ENCODE measurements around the gene PRR5. TPM values are rescaled to one million over a fixed set of nuclear protein-coding genes. Genes with fewer than 3 reads are reported as not detected.

The PRR5 gene
- total RNA-seq, 3 donors from 2014 or later: 23.7 to 39.5 (median 29.5) TPM

DNA sequence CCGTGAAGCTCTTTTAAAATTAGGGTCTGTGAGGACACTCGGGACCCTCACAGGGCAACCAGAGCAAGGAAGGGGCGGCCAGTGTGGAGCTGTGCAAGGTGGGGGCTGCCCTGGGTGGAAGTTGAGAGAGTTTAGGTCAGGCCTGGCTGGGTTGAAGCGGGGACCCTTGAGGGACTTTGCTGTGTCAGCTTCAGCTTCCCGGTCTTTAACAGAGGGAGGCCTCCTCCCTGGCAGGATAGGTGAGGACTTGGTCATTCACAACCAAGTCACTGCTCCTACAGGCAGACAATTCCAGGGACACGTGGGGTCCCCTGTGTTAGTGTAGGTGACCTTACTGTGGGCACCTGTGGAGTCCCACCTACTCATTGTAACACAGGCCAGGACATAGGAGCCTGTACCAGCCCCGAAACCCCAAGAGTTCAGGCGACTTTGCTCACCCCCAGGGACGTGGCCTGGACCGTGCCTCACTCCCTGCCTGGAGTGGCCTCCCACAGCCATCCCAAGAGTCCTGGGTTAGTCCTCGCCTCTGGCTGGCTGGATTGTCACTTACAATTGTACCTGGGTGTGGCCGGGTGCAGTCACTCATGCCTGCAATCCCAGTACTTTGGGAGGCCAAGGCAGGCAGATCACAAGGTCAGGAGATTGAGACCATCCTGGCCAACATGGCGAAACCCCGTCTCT is 31.6 kb downstream of the PRR5 start:
- Histone ChIP-seq H3K27ac (no peak overlapping the region), H3K9me3 (no peaks in the 10 kb centered on the region), H3K4me1 (peaks cover 14 to 15% of the 10 kb centered on the region in 2 donors), H3K36me3 (no peaks in the 10 kb centered on the region), H3K4me3 (no peak overlapping the region), H3K27me3 (no peaks in the 10 kb centered on the region)
- intact Hi-C loops (cut with DNase I; ENCODE audit: low total_unique reads): no loop called here
- no peak for TF ChIP-seq POLR2AphosphoS5 (IDR thresholded peaks at IDR 0.05)
- no peak for TF ChIP-seq POLR2A (IDR thresholded peaks at IDR 0.05)
- TF ChIP-seq, protein P1, sequence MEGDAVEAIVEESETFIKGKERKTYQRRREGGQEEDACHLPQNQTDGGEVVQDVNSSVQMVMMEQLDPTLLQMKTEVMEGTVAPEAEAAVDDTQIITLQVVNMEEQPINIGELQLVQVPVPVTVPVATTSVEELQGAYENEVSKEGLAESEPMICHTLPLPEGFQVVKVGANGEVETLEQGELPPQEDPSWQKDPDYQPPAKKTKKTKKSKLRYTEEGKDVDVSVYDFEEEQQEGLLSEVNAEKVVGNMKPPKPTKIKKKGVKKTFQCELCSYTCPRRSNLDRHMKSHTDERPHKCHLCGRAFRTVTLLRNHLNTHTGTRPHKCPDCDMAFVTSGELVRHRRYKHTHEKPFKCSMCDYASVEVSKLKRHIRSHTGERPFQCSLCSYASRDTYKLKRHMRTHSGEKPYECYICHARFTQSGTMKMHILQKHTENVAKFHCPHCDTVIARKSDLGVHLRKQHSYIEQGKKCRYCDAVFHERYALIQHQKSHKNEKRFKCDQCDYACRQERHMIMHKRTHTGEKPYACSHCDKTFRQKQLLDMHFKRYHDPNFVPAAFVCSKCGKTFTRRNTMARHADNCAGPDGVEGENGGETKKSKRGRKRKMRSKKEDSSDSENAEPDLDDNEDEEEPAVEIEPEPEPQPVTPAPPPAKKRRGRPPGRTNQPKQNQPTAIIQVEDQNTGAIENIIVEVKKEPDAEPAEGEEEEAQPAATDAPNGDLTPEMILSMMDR (IDR thresholded peaks at IDR 0.05): no peak
- no peak for DNase-seq (ENCODE audit: low spot score in 2 of 2)

DNA sequence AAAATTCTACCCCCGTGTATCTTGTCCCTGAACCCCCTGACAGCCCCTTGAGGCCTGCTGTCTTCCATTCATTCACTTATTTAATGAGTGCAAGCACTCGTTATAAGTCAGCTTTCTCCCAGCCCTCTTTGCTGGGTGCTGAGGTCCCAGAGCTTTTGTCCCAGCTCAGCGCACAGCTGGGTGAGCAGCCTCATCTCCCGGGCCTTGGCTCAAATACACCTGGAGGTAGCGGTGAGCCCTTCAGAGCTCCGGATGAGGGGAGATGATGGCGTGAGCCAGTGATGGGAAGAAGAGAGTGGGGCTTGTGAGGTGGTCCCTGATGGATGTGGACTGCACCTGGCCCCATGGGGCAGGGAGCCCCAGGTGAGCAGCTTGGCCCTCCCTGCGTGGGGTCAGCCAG is 32.3 kb downstream of the PRR5 start:
- TF ChIP-seq, protein P1 (IDR thresholded peaks at IDR 0.05): no peak
- TF ChIP-seq POLR2A (IDR thresholded peaks at IDR 0.05) (no peak), POLR2AphosphoS5 (IDR thresholded peaks at IDR 0.05) (no peak)
- DNase-seq (ENCODE audit: low spot score in 2 of 2): no peak
- intact Hi-C loops (cut with DNase I; ENCODE audit: low total_unique reads): no loop called here
- H3K4me1 ChIP-seq: peaks cover 8 to 10% of the 10 kb centered on the region in 2 donors
- no peak overlapping the region for H3K4me3 ChIP-seq
- no peaks in the 10 kb centered on the region for H3K27me3 ChIP-seq
- no peaks in the 10 kb centered on the region for H3K9me3 ChIP-seq
- no peaks in the 10 kb centered on the region for H3K36me3 ChIP-seq
- no peak overlapping the region for H3K27ac ChIP-seq

DNA sequence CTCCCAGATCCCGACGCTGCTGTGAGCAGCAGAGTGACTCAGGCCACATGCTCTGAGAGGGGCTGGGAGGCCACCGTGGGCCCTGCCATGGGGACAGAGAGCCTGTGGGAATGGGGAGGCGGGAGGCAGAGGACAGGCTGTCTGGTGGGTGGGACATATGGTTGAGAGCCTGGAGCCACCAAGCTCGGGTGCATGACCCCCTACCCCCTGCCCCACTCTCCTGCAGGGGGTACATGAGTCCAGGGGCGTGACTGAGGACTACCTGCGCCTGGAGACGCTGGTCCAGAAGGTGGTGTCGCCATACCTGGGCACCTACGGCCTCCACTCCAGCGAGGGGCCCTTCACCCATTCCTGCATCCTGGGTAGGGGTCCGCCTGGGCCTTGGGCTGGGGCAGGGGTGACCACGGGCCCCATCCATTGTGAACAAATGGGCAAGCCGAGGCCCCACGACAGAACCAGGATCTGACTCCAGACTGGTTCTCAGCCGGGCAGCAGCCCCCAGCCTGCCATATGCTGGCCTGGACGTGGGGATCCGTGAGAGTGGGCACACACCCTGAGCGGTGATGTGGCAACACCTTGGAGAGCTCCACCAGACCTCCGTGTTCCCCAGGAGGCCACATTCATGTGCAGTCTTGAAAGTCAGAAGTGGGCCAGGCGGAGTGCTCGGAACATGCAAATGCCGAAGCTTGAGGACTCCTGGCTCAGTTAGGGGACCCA is 33.0 kb downstream of the PRR5 start:
- intact Hi-C loops (cut with DNase I; ENCODE audit: low total_unique reads): loop anchor here (5.0 kb wide), 1 partner anchor 38 kb away; no protein-coding TSS in a partner anchor
- Histone ChIP-seq H3K9me3 (no peaks in the 10 kb centered on the region), H3K4me3 (no peak overlapping the region), H3K27me3 (no peaks in the 10 kb centered on the region), H3K4me1 (peaks cover 3 to 5% of the 10 kb centered on the region in 2 donors), H3K36me3 (no peaks in the 10 kb centered on the region), H3K27ac (no peak overlapping the region)
- TF ChIP-seq POLR2A (IDR thresholded peaks at IDR 0.05) (no peak), POLR2AphosphoS5 (IDR thresholded peaks at IDR 0.05) (no peak)
- TF ChIP-seq, protein P1 (IDR thresholded peaks at IDR 0.05): no peak
- no peak for DNase-seq (ENCODE audit: low spot score in 2 of 2)

DNA sequence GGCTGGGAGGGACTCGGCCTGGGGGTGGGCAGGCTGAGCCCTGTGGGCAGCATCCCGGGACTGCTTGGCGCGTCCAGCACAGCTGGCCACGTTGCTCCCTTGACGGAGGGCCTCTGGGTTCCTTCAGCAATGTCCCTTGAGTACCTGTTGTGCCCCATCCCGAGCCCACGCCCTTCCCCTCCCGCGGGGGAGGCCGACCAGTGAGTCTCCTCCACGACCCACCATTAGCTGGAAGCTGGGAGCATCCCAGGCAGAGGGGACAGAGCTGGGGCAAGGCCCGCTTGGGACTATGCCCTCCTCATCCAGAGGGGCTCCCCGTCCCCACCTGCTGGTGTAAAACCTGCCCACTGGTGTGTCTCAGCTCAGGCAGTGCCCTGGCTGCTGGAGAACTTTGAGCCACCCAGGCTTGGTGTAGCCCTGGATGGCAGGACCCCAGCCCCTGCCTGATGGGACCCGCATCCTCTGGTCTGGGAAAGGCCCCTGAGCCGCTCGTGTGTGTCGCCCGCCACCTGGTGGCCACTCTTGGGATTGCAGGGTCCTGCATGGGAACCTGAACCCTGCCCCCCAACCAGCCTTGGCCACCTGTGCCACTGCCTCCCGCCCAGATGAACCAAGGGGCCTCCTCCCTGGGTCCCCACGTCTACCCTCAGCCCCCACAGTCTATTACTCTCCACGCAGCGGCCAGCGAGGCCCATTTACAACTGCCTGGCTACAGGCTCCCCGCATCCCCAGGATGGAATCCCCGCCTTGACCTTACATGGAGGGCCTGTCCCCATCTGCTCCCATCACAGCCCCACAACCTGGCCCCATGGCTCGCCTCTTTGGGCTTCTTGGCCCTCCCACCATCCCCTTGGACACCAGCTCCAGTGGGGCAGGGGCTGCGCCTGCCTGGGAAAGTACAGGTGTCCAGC is 33.8 kb downstream of the PRR5 start:
- Histone ChIP-seq H3K9me3 (no peaks in the 10 kb centered on the region), H3K27ac (no peak overlapping the region), H3K4me3 (no peak overlapping the region), H3K27me3 (no peaks in the 10 kb centered on the region), H3K36me3 (no peaks in the 10 kb centered on the region), H3K4me1 (peaks cover 0 to 3% of the 10 kb centered on the region in 2 donors)
- TF ChIP-seq POLR2AphosphoS5 (IDR thresholded peaks at IDR 0.05) (peak in 1 of 3 donors; percentile 25), POLR2A (IDR thresholded peaks at IDR 0.05) (no peak)
- TF ChIP-seq, protein P1 (IDR thresholded peaks at IDR 0.05): peak; percentile 94 to 99 (median 97)
- intact Hi-C loops (cut with DNase I; ENCODE audit: low total_unique reads): loop anchor here (5.0 kb wide), 1 partner anchor 38 kb away; no protein-coding TSS in a partner anchor
- peak in 1 of 2 donors; percentile 79 for DNase-seq (ENCODE audit: low spot score in 2 of 2)
